GM19455 (cell line): ENCODE results near the gene SP8.
A peak's percentile ranks its signal among the peaks of the same experiment; 100 is the strongest.
"Not testable (repeated sequence)": the region's sequence is repeated elsewhere in the genome, so short reads cannot be mapped to it uniquely, and the experiment has no call there.

Experiments
- ATAC-seq: cut with Tn5 transposase; IDR thresholded peaks from one replicate; pipeline ENCODE4 v1.9.1; 2021; ENCODE audit not compliant: unreplicated experiment

Gene SP8

DNA sequence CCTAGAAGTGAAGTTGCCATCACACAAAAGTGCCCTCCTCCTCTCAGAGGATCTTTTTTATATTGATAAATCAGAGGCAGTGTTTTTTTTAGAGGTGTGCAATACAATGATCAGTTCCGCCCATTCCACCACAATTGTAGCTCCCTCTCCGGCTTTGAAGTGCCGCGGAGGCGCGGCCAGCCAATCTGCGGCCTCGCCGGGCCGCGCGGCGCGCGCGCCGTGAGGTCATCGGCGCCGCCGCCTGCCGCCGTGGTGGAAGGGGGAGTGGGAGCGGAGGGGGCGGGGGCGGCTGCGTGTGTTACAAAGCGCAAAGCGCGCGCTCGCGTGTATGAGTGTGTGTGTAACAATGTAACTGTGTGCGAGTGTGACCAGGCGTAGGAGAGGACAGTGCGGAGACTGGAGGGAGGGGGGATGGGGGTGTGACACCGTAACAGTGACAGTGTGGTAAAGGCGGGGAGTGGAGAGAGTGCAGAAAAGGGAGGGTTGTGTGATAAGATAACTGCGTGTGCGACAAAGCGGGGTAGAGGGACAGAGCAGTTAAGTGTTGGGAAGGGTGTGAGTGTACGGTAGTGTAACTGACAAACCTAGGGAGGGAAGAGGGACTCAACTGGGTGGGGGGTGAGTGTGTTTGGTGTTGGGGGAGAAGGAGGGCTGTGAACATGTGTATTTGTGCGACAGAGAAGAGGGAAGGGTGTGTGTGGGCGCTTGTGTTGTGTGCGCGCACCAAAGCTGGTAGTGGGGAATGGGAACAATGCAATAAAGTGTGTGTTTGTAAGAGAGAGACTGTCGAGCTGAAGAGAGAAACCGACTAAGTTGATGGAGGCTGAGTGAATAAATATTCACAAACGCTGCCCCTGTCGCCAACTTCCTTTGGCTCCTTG lies at the start of gene SP8:
Gene SP8, minus strand, starts transcription at position 108 of the 881 bp plus-strand sequence. Its CDS starts 88 bp downstream, at position 20.
- ATAC-seq: no peak

DNA sequence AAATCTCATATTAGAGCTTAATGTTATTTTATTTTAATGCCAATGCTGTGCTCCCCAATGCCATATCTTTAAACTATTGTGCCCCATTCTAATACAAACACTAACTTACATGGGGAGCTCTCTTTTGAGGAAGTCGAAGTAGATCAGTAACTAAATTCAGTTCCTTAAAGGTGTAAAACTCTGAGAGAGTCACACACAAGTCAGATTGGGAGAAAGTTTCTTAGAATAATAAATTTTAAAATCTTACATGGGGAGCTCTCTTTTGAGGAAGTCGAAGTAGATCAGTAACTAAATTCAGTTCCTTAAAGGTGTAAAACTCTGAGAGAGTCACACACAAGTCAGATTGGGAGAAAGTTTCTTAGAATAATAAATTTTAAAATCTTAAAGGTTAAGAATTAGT lies 49.7 kb upstream of the SP8 start:
- peak; percentile 72 for ATAC-seq

DNA sequence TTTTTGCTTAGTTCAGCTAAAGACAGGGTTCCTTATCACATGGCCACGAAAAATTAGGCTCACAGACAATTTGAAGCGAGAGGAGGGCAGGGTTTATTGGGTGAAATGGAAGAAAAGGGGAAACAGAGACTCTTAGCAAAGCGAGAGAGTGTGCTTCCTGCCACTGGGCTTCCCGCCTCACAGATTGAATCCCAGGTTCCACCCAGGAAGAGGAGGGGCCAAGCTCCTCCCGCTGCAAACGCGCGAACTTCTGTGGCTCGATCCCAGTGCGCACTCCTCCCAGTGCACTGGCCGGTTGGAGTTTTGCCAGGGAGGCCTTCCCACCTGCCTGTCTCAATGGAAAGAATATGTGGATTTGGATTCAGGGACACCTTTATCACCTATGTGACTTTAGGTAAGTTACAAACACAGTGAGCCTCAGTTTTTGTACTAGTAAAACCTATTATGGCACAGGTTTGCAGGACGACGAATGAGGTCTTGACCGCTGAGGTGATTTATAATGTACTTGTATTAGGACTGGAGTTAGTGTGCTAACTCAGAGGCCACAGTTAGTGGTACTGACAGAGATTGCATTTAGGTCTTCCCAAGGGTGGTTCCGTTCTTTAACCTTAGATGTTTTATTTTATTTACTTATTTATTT lies 48.5 kb upstream of the SP8 start:
- ATAC-seq: no peak

DNA sequence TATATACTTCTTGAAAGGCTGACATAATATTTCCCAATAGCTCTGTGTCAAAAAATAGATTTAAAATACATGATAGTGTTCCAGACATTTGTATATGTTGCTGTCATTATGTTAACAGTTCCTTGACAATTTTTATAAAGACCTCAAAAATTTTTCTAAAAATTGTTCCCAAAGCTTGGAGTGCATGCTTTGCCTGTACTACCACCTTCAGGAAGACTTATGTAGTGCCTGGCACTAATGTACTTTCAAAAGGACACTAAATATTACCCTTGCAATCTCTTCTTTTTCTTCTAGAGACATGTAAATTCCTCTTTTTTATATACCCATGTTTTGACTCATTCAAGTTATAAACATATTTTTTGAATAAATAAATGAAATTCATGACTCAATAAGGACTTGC lies 48.0 kb upstream of the SP8 start:
- ATAC-seq: no peak

DNA sequence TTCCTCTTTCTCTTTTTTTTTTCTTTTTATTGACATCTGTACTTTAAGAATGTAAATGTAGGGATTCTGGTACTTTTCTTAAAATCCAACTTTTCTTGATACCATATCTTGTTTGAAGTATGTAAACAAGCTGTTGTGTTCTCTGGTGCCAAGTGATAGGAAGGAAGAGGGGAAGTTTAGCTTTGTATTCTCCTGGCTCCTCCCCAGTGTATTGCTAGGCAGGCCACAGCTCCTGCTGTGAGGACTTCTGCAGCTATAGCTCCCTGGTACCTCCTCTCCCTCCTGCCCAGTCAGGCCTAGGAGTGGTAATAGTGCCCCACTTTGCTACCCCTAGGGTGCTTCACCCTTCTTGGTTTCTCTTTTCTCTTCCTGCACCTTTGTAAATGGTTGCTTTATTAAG lies 45.3 kb upstream of the SP8 start:
- ATAC-seq: no peak

DNA sequence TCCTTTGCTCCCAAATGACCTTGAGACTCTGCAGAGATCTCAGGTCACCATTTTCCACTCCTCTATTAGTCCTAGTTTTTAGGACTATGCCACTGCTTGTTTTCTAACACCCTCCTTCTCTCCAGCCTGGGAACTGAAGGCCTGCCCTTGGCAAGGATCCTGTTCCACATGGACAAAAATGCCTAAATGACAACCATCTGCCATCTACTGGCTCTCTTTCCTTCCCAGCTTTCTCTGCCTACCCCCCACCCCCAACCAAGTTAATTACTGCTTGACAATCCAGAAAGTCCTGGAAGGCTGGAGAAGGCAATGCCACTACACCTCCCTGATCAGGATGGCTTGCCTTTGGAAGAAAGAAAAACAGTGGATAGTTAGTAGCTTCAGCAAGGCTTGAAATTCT lies 44.8 kb upstream of the SP8 start:
- no peak for ATAC-seq

DNA sequence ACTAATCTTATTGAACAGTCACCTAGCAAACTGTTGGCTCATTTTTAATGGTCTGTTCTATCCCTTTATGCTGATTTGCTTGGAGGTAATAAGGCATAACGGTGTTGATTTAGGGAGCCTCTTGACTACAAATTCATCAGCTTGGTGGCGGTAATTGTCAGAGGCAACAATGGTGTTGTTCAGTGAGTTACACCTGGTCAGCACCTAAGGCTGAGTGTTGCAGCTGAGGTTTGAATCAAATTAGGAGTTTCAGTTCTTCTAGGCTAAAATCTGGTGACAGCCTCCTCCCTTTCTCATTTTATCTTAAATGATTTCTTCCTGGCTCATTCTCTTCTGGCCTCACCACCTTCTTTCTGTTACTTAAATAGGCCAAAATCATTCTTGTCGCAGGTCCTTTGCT lies 42.3 kb upstream of the SP8 start:
- no peak for ATAC-seq

DNA sequence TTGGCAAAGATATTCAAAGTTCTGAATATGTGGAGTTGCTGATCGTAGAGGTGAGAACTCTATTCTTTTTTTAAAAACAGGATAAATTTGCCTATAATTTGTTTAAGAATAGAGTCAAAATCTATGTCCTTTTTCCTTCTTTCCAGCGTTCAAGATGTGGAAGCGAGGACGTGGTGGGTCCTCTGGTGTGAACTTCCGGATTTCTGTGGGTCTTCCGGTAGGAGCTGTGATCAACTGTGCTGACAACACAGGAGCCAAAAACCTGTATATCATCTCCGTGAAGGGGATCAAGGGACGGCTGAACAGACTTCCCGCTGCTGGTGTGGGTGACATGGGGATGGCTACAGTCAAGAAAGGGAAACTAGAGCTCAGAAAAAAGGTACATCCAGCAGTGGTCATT lies 40.5 kb upstream of the SP8 start:
- no peak for ATAC-seq

DNA sequence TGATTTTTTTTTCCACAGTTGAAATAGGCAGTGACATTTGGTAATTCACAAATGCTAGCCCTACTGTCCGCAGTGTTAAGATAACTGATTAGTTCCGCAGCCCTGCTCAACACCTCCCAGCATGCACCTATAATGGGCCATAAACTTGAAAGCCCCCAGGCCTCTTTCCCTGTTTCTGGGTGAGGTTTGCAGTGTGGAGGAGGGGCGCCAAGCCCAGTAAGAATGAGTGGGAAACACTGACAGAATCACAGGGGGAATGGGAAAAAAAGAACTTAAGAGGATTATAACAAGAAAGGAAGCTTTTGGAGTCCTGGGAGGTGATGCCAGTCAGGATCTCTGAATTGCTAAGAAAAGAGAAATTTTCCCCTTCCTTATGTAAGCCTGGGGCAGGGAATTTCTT lies 39.6 kb upstream of the SP8 start:
- ATAC-seq: no peak

DNA sequence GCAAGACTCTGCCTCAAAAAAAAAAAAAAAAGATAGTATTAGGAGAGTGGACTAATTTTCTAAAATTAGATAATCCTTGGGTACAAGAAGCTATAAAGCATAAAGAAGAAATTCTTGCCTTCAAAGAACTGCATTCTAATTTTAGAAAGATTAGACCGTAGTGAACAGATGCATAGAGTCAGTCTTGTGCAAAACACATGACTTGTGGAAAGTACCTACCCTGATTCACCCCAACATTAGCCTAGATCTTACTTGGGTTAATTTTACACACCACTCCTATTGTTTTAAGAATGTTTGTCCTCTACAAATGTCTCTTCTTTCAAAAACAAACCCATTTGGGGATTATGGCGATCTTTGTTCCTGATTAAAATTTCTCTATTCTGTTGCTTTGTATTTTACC lies 38.9 kb upstream of the SP8 start:
- no peak for ATAC-seq

DNA sequence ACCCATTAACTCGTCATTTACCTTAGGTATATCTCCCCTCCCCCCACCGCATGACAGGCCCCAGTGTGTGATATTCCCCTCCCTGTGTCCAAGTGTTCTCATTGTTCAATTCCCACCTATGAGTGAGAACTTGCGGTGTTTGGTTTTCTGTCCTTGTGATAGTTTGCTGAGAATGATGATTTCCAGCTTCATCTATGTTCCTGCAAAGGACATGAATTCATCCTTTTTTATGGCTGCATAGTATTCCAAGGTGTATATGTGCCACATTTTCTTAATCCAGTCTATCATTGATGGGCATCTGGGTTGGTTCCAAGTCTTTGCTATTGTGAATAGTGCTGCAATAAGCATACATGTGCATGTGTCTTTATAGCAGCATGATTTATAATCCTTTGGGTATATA lies 34.7 kb upstream of the SP8 start:
- ATAC-seq: not testable (repeated sequence)

DNA sequence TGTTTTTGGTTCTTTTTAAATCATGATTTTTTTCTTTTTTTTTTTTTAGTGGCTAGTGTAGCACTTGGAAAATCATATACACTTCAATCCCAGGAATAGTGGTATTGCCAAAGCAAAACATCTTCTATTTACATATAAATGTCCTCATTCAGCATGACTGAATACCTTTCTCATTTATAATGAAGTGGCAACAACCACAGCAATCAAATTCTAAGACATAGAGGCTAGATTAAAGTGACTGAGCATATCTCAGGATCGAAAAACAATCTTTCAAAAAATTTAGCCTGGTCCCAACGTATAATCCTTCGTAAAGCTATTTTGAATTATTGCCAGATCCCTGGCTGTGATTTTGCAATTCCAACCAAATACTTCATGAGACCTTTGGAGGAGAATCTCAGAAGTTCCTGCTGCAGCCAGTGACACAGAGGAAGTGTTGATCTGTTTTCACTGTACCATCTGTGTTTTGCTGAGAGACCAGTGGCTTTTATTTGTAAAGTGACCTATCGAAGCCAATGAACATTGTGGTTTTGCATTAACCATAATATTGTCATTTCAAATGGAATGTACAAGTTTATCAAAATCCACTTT lies 29.8 kb upstream of the SP8 start:
- no peak for ATAC-seq

DNA sequence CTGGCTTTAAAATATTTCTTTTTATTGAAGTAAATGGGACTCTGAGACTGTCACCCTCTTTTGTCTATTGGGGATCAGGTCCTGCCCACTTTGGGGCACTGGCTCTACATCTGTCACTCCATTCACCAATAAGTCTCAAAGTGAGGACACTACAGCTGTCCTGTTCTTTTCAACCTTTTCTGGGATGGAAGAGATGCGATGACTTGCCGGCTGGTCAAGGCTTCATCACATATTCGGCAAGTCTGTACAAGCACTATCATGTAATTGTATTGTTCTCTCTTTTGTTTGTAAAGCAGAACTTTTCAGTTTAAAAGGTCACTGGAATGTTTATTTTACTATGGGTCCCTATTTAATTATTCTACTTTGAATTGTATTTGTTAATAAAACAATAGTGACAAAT lies 17.7 kb upstream of the SP8 start:
- ATAC-seq: no peak

DNA sequence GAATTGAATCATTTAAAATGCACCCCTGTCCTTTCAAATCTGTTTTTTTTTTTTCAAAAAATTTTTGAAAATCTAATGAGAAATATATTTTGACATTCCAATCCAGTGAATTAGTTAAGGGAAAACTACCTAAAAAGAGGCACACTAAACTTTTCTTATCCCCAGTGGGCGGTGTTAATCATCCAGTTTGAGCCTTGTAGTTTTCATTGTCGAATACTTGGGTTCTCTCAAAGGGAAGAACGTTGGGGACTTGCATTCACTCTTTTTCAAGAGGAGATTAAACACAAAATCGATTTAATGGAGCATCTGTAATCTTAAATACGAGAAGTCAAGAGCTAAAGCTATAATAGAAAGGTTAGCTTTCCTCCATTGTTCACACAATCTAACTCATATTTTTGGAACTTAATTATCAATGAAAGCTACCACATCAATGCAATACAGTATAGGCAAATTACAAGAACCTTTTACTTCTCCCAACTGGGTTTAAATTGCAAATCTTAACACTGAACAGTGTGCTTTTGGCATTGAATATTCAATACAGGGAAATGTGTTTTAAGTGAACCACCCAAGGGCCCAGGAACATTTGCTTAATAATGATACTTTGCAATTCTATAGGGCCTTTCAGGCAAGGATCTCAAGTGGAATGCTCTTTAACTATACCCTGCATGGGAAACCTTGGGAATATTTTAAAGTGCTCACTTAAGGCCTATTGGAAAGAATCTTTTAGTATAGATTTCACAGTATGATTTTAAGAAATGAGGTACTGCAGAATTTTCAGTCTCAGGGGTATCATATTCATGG lies 13.1 kb upstream of the SP8 start:
- ATAC-seq: no peak

DNA sequence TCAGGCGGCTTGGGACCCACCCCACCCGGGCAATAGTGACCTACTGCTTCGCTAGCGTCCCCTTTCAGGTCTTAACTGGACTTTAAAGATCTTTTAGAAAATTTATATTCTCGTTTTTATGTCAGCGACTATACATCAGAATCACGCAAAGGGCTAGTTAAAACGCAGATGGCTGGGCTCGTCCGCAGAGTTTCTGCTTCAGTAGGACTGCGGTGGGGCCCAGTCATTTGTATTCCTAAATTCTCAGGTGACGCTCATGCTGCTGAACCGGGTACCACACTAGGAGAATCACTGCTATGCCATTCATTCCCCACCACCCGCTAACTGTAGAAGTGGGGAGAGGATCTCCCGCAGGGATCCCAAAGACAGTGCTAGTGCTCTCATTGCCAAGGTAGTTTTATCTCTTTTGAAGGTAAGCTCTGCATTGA lies 12.0 kb upstream of the SP8 start:
- ATAC-seq: no peak

DNA sequence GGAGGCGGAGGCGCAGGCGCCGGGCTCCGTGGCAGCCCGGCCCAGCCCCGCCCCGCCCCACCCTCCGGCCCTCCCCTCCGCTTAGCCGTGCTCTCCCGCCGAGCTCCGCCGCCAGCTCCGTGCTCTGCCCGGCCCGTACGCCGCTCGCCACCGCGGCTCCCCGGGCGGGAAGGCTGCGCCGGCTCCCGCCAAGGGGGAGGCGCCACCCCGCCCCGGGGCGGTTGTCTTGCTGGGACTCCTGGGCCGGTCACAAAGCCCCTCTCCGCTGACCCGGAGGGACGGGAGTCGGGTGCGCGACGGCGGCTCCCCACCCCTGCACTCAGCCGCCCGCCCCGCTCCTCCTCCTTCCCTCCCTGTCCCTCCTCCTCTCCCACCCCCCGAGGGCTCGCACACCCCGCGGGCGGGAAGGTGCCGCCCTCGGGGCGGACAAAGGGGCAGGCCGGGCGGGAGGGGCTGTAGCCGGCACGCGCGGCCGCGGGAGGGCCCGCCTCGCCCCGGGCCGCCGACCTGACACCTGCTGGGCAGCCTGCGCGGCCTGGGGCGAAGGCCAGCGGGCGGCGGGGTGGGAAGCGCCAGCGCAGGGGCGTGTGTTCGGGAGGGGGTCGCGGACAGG lies 11.5 kb upstream of the SP8 start:
- ATAC-seq: peak; percentile 90

DNA sequence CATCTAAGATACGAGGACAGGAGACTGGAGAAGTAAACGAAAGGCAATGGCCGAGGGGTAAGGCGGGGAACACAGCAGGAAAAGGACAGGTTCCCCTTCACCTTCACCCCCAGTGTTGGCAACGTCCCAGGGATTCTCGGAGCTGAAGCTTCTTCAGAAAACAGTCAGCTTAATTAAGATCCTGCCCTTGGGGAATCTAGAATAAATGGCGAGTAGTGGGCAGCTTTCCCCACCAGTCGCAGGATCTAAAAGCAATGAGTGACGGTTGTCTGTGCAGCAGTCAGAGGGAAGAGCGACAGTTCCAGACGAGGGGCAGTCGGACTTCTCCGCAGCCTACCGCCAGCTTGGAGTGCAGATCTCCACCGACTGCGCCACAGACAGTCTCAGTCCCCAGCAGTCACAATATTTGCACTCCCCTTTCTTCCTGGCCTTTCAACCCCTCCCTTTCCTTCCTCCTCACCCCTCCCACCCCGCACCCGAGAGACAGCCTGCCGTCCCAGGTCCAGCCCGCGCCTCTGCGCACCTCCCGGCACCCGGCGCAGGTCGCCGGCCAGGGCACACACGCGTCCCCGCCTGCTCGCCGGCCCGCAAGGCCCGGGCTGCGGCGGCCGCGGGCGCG lies 10.9 kb upstream of the SP8 start:
- ATAC-seq: peak; percentile 64

DNA sequence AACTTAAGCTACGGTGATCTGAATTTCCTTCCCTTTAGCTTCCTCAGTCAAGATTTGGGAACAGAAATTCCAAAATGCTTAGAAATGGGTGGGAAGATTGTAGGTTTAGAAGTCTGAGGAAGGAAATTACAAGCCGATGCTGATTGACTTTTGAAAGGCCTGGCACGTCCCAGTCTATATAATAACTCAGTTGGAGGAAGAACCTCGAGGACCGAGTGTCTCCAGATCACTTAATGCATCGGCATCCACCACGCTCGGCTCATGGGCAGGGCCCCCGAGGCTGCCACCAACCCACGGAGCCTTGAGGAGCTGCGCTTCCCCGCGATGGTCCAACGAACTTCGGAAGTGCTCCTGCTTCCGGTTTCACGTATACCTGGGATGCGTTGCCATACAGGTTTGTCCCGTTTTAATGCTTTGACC lies 10.4 kb upstream of the SP8 start:
- no peak for ATAC-seq

DNA sequence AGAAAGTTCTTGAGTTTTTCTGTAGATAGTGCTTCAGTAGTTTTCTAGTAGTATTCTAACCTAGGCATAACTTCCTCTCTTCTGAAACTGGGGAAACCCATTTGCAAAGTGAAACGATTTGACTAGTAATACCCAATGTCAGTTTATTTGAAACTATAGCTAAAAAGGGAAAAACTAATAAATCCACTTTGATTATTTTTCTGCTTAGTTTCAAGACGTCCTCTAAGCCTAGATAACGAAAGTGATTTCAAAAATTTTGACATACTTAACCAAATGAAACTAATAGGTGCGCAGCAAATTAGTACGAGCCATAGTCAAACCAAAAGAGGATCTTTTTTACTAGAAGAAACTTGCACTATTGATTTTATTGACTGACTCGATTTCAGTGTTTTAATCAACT lies 9.8 kb upstream of the SP8 start:
- no peak for ATAC-seq

DNA sequence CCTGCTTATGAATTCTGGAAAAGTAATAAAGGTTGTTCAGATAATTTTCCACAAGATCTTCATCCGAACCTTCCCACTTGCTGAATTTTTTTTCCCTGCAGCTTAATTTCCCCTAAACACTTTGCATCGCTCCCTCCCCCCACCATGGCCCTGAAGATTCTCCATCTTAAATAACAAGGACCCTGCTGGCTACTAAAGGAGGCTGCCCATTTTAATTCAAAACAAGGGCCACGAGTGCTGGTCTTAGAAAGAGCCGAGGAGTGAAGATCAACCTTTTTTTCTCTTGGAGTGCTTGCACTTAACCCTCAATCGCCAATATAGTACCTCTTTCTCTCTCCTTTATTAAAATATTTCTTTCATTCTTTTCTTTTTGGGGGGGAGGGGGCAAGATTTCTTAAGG lies 9.2 kb upstream of the SP8 start:
- ATAC-seq: no peak
